ENCODE results near the gene SESN1. TPM values are rescaled to one million over a fixed set of nuclear protein-coding genes. Genes with fewer than 3 reads are reported as not detected.

SESN1 gene
- polyA plus RNA-seq, 12 donors = 33.3 to 70.2 (median 51.5) TPM; not detected in 1

DNA sequence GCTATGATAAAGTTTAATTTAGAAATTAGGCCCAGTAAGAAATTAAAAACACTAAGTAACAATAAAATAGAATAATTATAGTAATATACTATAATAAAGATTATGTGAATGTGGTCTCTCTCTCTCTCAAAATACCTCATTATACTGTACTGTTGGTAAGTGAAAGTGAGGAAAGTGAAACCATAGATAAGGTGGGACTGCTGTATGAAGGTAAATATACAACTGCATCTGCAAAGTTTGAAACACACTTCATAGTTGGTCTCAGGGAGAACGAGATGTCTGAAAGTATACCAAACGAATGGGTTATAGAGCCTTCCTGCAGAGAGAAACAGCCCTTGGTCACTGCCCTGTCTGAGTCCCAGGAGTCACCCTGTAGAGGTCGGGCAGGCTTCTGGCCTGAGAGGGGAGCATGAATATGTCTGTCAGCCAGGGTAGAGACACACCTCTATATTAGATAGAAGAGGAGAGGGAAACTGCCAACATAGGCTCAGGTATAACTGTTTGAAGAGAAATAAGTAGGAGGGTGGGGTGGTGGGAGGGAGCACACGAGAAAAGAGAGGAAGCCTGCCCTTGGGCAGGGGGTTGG is 31.8 kb downstream of the SESN1 start:
- DNase-seq = no peak

- DNase-seq = no peak
These were observed 32.4 kb downstream of the SESN1 start for GRCh38 chr6:109062216-109062615.

DNA sequence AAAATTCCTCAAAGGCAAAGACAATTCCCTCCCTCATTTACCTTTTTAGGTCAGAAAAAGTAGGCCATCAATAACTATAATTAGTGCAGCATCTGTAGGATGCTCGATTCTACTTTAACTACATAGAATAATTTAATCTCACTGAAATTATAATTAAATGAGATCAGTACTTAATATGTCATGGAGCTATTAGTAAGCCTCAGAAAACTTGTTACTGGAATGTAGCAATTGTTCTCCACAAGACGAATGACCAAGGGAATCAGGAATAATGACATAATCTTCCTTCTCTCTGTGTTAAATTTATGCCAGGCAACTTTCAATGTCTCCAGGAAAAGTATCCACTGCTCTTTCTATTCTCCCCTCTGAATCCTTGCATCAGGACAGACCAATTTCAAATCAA is 34.1 kb downstream of the SESN1 start:
- DNase-seq = no peak

DNA sequence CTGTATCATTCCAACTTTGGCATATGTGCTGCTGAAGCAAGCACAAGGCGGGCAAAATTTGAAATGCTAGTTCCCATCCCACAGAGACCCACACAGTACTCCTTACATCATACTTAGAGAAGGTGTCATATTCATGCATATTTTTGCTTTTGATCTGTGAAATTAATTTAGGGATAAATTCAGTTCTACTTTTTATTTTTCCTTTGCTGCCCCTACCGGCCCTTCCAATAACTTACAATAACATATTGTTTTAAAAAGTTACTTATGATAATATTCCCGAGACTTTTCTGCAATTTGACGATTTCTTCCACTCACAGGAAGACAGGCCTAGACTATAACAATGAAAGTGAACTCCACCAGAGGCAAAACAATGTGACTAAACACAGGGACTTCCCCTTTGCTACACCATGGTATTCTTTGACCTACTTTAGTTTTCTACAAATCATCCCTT is 35.0 kb downstream of the SESN1 start:
- no peak for DNase-seq

DNA sequence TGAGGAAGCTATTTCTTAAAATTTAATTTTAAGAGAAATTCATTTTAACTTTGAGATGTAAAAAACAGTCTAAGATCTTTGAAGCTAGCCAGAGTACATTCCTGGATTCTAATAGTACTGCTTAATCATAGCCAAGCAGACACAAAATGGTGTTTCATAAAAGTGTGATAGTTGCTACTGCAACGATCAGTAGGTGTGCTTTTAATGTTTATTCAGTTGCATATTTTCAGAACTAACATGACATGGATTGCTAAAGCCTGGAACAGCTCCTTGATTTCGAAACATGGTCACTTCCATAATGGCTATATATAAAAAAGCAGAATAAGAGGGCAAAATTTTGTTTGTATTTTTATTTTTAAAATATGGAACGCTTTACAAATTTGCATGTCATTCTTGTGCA is 35.5 kb downstream of the SESN1 start:
- no peak for DNase-seq

- no peak for DNase-seq
These were observed 36.0 kb downstream of the SESN1 start for GRCh38 chr6:109058620-109059019.

GRCh38 chr6:109056661-109057060 is 38.0 kb downstream of the SESN1 start:
- DNase-seq = no peak

GRCh38 chr6:109055771-109056235 is 38.8 kb downstream of the SESN1 start:
- DNase-seq = no peak

DNA sequence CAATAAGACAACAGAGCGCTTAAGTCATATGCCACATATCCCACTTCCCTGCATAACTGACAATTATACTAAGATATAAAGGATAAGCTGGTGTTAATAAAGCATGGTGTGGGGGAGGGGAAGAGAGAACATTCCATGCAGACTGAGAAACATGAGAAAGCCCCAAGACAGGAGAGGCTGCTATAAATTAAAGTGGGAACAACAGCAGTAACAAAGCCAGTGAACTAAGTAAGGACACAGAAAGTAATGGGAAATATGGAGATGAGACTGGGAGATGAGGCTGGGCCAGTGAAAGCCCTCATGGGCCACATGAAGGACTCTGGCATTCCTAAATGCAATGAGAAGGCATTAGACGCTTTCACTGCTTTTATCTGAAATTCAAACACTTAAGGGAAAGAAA is 41.3 kb downstream of the SESN1 start:
- DNase-seq = no peak

GRCh38 chr6:109052852-109053251 is 41.8 kb downstream of the SESN1 start:
- DNase-seq = no peak

DNA sequence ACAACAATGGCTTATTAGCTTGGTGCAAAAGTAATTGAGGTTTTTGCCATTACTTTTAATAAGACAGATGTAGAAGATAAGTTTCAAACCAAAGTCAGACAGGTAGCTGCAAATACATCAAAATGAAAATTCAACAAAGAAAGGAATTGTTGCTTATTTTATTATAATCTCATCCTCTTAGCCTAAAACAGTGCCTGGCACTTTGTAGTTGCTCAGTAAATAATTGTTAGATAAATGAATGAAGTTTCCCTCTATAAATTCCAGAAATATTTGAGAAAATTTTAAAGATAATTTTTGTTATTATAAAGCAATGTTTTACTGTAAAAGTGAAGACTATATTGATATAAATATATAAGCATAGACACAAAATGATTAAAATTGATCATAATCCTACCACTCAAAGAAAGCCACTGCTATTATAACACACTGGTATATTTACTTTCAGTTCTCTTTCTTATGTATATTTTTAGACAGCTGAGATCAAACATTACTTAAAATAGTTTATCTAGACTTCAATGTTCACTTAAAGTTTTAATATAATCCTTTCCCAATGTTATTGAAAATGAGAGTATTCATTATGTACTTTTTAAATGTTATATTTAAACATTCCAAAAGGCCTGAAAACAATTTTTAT is 42.5 kb downstream of the SESN1 start:
- DNase-seq = no peak

GRCh38 chr6:109051301-109052017 is 43.2 kb downstream of the SESN1 start:
- DNase-seq = no peak

- DNase-seq = no peak
These were observed 44.1 kb downstream of the SESN1 start for GRCh38 chr6:109050447-109051102.

- DNase-seq = no peak
These were observed 44.6 kb downstream of the SESN1 start for GRCh38 chr6:109050012-109050411.

- DNase-seq = no peak
These were observed 45.8 kb downstream of the SESN1 start for GRCh38 chr6:109048670-109049415.

GRCh38 chr6:109048176-109048575 is 46.5 kb downstream of the SESN1 start:
- no peak for DNase-seq

DNA sequence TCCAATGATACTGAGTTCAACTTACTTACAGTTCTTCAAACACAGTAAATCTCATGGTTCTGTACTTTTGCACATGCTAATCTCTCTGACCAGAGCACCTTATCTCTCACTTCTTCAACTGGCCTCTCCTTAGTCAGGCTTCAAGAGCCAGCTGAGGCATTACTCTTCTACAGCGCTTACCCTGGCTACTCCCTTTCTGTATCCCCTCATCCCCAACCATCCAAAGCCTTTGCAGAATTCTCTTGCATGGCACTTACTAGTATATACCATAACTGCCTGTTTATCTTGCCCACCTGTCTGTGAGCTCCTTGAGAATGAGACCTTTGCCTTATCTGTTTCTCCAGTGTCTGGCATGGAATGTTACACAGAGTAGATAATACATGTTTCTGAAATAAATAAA is 49.2 kb downstream of the SESN1 start:
- no peak for DNase-seq

- DNase-seq = no peak
These were observed 54.9 kb downstream of the SESN1 start for GRCh38 chr6:109039795-109040194.

DNA sequence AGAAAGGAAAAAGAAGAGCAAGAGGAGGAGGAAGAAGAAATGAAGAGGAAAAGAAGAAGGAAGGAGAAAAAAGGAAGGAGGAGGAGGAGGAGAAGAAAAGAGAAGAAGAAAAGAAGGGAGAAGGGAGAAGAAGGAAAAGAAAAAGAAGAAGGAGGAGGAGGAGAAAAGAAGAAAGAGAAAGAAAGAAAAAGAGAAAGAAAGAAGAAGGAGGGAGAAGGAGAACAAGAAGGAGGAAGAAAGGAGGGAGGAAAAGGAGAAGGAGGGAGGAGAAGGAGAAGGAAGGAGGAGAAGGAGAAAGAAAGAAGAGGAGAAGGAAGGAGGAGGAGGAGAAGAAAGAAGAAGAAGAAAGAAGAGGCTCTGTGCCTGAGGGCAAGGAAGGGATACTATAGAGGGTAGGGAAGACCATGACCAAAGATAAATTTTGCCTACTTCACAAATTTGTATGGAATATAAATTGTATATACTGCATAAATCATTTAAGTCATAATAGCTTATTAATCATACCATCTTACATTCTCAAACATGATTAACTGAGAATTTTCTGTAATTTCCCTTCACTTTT is 55.7 kb downstream of the SESN1 start:
- DNase-seq = no peak

- peak; percentile 43 for DNase-seq
These were observed 57.9 kb downstream of the SESN1 start for GRCh38 chr6:109036574-109037294.

DNA sequence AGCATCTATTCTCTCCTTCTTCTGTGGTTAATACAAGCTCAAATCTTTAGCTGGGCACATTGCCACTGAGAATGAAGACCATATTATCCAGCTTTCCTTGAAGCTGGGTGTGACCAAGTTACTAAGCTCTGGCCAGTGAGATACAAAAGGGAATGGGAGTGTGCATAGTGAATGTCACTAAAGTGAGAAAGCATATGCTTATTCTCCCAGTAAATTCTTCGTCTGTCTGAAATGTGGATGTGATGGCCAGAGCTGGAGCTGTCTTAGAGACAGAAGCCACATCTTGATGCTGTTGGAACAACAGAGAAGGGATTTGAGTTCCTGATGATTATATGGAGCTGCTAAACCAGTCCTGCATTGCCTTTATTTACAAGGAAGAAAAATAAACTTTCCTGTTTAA is 60.1 kb downstream of the SESN1 start:
- peak; percentile 49 for DNase-seq

Measured in muscle of arm (tissue), 12 donors.